NCI-H2227 treated with DMSO at 0.1 percent for 48 hours (cell line): ENCODE measurements around the gene RB1.
"Not testable (repeated sequence)": the region's sequence is repeated elsewhere in the genome, so short reads cannot be mapped to it uniquely, and the experiment has no call there.

Experiments used
- DNase-seq: peaks from one replicate; lab custom pipeline; 2025; lab: John Stamatoyannopoulos, UW

RB1 gene

DNA sequence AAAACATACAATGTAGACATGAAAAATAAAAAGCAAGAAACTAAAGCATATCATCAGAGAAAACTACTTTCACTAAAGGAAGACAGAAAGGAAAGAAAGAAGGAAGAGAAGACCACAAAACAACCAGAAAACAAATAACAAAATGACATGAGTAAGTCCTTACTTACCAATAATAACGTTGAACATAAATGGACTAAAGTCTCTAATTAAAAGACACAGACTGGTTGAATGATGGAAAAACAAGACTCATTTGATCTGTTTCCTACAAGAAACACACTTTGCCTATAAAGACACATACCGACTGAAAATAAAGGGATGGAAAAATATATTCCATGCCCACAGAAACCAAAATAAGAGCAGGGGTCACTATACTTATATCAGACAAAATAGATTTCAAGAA lies 46.0 kb downstream of the RB1 start:
- DNase-seq = no peak

DNA sequence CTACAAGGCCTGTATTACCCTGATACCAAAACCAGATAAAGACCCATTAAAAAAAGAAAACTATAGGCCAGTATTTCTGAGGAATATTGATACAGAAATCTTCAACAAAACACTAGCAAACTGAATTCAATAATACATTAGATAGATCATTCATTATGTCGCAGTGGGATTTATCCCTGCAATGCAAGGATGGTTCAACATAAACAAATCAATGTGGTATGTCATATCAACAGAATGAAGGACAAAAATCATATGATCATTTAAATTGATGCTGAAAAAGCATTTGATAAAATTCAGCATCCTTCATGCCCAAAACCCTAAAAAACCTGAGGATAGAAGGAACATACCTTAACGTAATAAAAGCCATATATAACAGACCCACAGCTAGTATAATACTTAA lies 50.0 kb downstream of the RB1 start:
- DNase-seq = no peak

- not testable (repeated sequence) for DNase-seq
Observed at GRCh38 chr13:48355524-48355923, 52.0 kb downstream of the RB1 start.

DNA sequence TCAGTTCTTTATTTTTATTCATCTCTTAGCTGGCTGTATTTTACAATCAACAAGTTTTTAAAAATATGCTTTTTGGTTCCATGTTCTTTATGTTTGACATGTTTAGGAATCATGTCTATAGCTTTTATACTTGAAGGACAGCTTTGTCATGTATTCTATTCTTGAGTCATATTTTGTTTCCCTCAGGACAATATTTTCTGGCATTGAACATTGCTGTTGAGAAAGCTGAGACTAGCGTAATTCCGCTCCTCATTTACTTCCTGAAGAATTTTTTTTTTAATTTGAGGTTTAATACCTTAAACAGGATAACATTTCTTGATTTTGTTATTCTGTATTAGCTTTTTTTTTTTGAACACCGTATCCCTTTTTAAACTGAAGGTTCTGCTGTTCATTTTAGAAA lies 53.2 kb downstream of the RB1 start:
- no peak for DNase-seq

GRCh38 chr13:48369988-48370387 lies 66.4 kb downstream of the RB1 start:
- DNase-seq = no peak

GRCh38 chr13:48370815-48371214 lies 67.3 kb downstream of the RB1 start:
- DNase-seq = no peak

GRCh38 chr13:48377857-48378256 lies 74.3 kb downstream of the RB1 start:
- no peak for DNase-seq

DNA sequence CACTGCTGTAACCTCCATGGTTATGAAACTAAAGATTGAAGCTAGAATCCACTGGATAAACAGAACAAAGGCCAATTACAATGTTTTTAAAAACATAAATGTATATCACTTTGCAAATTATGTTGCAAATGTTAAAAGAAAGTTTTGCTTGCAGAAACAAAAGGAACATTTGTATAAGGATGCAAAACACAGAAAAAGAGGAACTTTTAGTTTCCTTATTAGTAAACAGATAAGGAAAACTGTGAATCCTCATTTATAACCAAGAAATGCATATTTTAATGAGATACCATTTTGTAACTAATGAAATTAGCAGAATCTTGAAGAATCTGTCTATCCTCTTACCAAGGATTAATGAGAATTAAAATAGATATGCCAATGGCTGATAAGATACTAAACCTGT lies 77.0 kb downstream of the RB1 start:
- DNase-seq = no peak

DNA sequence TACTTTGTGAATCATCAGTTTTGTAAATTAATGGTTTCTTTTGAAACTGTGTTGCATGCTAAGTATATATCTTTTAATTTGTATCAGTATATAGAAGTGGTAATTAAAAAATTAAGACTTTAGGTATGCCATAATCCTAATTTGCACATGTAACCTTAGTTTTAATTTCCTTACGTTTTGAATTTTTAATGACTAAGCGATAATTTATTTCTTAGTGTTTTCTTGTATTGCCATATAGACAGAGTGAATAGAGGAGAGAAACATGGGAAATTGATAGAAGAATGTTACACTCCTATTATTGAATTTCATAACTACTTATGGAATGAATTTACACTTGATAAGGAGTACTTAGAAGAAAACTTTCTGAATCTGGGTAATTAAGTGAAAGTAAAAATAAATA lies 79.8 kb downstream of the RB1 start:
- DNase-seq = no peak

- DNase-seq = no peak
Observed at GRCh38 chr13:48386816-48387215, 83.3 kb downstream of the RB1 start.

DNA sequence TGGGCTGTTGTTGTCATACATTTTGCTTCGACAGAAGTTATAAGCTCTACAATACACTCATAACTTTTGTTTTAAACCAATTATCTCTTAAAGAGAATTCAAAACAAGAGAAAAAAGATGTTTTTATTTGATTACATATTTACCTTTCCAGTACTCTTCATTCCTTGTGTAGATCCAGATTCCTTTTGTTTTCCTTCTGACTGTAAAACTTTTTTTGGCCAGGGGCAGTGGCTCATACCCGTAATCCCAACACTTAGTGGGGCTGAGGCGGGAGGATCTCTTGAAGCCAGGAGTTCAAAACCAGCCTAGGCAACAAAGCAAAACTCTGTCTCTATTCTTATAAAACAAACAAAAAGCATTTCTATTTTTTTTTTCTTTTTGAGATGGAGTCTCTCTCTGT lies 87.7 kb downstream of the RB1 start:
- DNase-seq = no peak

- no peak for DNase-seq
Observed at GRCh38 chr13:48393030-48393697, 89.6 kb downstream of the RB1 start.

- DNase-seq = no peak
Observed at GRCh38 chr13:48393698-48394085, 90.1 kb downstream of the RB1 start.

GRCh38 chr13:48397744-48398143 lies 94.2 kb downstream of the RB1 start:
- no peak for DNase-seq

GRCh38 chr13:48398450-48399095 lies 95.0 kb downstream of the RB1 start:
- no peak for DNase-seq

GRCh38 chr13:48400090-48400694 lies 96.6 kb downstream of the RB1 start:
- DNase-seq = no peak

DNA sequence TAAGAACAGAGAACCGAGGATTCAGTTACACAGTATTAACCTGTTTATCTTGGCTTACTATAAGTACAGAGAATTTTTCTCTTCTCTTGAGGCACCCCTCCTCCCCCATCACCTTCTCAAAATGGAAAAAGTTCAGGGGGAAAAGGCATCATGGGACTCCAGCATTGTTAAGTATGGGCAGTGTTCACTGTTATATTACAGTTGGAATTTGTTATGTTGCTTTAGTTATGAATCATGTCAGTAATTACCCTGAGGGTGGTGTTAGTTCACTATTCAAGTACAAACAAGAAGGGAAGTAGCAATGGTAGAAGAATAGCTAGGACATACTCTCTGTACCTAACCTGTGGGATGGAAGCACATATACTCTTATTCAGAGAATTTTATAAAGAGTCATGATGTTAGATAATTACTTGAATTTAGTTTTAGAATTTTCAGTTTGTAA lies 97.3 kb downstream of the RB1 start:
- no peak for DNase-seq

GRCh38 chr13:48401480-48401879 lies 97.9 kb downstream of the RB1 start:
- DNase-seq = no peak

DNA sequence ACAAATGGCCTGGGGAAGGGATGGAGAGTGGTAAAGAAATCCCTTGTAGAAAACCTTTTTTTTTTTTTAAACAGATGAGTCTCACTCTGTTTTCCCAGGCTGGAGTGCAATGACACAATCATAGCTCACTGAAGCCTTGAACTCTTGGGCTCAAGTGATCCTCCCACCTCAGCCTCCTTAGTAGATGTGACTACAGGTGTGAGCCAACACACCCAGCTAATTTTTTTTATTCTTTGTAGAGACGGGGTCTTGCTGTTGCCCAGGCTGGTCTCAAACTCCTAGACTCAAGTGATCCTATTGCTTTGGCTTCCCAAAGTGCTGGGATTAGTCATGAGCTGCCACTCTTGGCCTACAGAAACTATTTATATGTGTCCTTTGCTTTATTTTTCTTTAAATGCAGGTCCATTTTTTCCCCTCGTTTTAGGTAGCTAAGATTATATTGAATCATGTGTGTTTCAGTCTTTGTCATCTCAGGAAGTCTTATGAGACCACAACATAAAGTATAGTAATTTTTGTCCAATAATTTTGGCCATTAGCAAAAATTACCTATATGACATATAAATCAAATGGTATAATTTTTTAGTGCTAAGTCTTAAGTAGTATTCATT lies 98.9 kb downstream of the RB1 start:
- no peak for DNase-seq

GRCh38 chr13:48403151-48403631 lies 99.6 kb downstream of the RB1 start:
- DNase-seq = no peak

DNA sequence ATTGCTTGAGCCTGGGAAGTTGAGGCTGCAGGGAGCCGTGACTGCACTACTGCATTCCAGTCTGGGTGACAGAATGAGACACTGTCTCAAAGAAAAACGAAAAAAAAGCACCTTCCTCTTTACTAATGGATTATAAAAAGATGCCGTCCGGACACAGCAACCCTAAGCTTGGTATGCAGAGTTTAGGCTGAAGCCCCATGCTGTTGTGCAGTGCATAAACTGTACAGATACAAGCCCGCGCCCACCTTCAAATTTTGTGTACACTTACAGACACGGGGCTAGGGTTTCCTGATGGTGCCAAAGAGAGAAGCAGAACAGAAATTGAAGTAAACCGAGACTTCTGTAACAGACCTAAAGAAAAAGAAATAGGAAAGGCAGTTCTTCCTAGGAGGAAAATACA lies 100.4 kb downstream of the RB1 start:
- no peak for DNase-seq

DNA sequence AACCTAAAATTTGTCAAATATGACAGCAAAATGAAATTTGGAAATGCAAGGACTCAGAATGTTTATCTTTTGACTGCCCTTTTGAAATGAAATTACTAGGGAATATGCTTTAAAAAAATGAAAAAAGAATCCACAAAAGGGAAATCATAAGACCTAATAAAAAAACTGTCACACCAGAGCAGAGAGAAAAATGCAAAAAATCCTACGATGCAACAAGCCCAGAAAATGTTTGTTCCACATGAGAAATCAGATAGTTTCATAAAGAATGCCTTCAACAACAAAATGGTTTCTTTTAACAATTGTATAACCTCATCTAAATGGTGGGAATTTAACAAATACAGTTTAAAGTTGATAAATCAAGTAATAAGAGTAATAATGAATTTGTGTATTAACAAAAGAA lies 101.4 kb downstream of the RB1 start:
- DNase-seq = no peak

DNA sequence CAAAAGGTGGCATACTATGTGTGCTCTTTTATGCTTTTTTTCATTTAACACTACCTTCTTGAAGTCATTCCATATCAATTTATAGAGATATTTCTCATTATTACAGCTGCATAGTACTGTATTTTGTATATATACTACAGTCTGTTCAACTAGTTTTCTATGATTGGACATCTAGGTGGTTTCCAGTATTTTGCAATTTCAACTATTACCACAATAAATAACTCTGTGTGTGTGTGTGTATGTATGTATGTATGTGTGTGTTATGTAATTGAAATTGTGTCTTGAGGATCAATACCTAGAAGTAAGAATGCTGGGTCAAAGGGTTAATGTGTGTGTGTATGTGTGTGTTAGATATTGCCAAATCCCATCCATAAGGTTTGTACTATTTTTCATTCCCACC lies 102.3 kb downstream of the RB1 start:
- DNase-seq = no peak
